ENCODE data around the gene BFSP2.

The BFSP2 gene

DNA sequence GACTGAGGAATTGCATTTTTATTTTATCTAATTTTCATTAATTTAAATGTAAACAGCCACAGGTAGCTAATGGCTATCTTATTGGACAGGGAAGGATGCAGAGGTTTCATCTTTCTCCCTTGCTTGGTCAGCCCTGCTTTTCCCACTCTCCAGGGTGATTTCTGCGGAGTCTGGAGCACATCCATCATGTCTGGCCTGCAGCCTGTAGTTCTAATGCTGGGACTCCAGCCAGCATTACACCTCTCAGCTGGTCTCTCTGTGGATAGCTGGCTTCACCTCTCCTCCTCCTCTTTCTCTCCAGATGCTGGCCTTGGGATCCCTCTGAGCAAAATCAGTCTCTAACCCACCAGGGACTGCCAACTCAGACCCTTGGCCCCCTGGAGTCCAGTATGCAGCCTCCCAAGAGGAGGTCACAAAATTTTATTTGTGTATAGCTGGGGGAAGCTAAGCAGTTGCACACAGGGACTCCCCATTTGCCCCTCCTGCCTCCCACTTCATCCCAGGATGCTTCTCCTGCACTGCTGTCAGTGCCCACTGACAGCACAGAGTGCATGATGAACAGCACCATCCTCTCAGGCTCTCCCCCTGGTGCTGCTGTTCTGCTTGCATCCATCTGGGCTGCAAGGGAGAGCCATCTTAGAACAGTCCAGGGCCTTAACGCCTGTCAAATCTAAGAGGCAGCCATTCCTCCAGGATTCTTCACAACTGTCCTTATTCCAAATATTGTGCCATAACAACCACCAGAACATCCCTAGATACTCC, 1.7 kb downstream of the BFSP2 start:
- no peak overlapping the region for H2BK5ac ChIP-seq (ENCODE audit: low read length)
- no peak overlapping the region for H2AFZ ChIP-seq (ENCODE audit: low read length)
- no peak overlapping the region for H3K4me2 ChIP-seq (ENCODE audit: insufficient read depth, low read length, poor library complexity, severe bottlenecking)
- peak overlapping the region; percentile 47 for H2BK120ac ChIP-seq (ENCODE audit: low read depth, low read length)
- no peak overlapping the region for H3K14ac ChIP-seq (ENCODE audit: low read length)
- DNase-seq (ENCODE audit: low spot score): no peak
- no peak overlapping the region for H3K9ac ChIP-seq (ENCODE audit: low read depth, low read length, poor library complexity)
- H2BK12ac ChIP-seq (ENCODE audit: low read length): peak overlapping the region; percentile 47
- peak overlapping the region; percentile 89 for H3K18ac ChIP-seq (ENCODE audit: low read length)
- H3K9me3 ChIP-seq (replicated peaks in 1 of 2; ENCODE audit: control insufficient read depth in 2 of 2, insufficient read depth in 1 of 2, low read depth in 1 of 2, low read length in 2 of 2): no peaks in the 10 kb centered on the region
- no peak overlapping the region for H3K23ac ChIP-seq (ENCODE audit: low read depth, low read length, poor library complexity)
- no peak overlapping the region for H3K4ac ChIP-seq (ENCODE audit: low read length)
- H4K91ac ChIP-seq (ENCODE audit: low read depth, low read length, poor library complexity): no peak overlapping the region
- no CpG with 5 or more reads among the region's 2 CpGs for WGBS, 2 donors (ENCODE audit: extremely low coverage in 2 of 2, insufficient read length in 2 of 2, insufficient replicate concordance in 1 of 2)
- H3K36me3 ChIP-seq (replicated peaks in 1 of 2; ENCODE audit: control insufficient read depth in 2 of 2, insufficient read depth in 2 of 2, low read length in 2 of 2): no peaks in the 10 kb centered on the region
- peak overlapping the region; percentile 31 for H2BK15ac ChIP-seq (ENCODE audit: low read length)
- H3K27me3 ChIP-seq (ENCODE audit: control insufficient read depth in 3 of 3, insufficient read depth in 3 of 3, low read depth in 1 of 3, low read length in 3 of 3): no peaks in the 10 kb centered on the region
- no peaks in the 10 kb centered on the region for H3K79me1 ChIP-seq (ENCODE audit: low read depth, low read length)
- no peak overlapping the region for H3K4me3 ChIP-seq (ENCODE audit: low read length in 2 of 2)
- peaks cover 5 to 19% of the 10 kb centered on the region in 2 donors for H3K4me1 ChIP-seq (ENCODE audit: control insufficient read depth in 2 of 2, insufficient read depth in 1 of 2, low read depth in 1 of 2, low read length in 2 of 2)
- H2AK5ac ChIP-seq (ENCODE audit: low read depth, low read length): no peak overlapping the region
- no peak overlapping the region for H4K8ac ChIP-seq (ENCODE audit: low read depth, low read length)
- no peak overlapping the region for H3K27ac ChIP-seq (replicated peaks; ENCODE audit: low read length)

DNA sequence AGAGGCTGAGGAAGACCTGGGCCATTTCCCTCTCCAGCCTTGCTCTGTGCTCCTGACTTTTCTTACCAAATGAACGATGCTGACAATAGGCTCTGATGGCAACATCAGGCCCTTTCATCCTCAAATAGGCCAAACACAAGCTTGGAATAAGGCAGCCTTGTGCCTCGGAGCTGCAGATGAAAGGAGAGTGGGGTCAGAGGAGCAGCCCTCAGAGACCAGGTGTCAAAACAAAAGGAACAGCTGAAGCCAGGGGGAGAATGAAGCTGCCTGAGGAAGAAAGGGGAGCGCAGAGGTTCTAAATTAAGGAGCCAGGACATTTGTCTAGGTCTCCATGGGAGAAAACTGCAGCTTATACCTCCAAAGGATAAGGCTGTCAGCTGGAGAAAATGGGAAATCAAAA, 5.1 kb downstream of the BFSP2 start:
- Histone ChIP-seq H2BK12ac (ENCODE audit: low read length) (no peak overlapping the region), H3K4me2 (ENCODE audit: insufficient read depth, low read length, poor library complexity, severe bottlenecking) (no peak overlapping the region), H3K4me1 (ENCODE audit: control insufficient read depth in 2 of 2, insufficient read depth in 1 of 2, low read depth in 1 of 2, low read length in 2 of 2) (peaks cover 5 to 19% of the 10 kb centered on the region in 2 donors), H3K4me3 (ENCODE audit: low read length in 2 of 2) (no peak overlapping the region), H4K8ac (ENCODE audit: low read depth, low read length) (no peak overlapping the region), H4K91ac (ENCODE audit: low read depth, low read length, poor library complexity) (no peak overlapping the region), H3K14ac (ENCODE audit: low read length) (no peak overlapping the region), H3K27ac (replicated peaks; ENCODE audit: low read length) (peak overlapping the region; percentile 92), H2BK15ac (ENCODE audit: low read length) (no peak overlapping the region), H3K9me3 (replicated peaks in 1 of 2; ENCODE audit: control insufficient read depth in 2 of 2, insufficient read depth in 1 of 2, low read depth in 1 of 2, low read length in 2 of 2) (no peaks in the 10 kb centered on the region), H3K4ac (ENCODE audit: low read length) (no peak overlapping the region), H3K9ac (ENCODE audit: low read depth, low read length, poor library complexity) (no peak overlapping the region), H2BK120ac (ENCODE audit: low read depth, low read length) (no peak overlapping the region), H2AK5ac (ENCODE audit: low read depth, low read length) (no peak overlapping the region), H2AFZ (ENCODE audit: low read length) (no peak overlapping the region), H3K27me3 (ENCODE audit: control insufficient read depth in 3 of 3, insufficient read depth in 3 of 3, low read depth in 1 of 3, low read length in 3 of 3) (no peaks in the 10 kb centered on the region), H2BK5ac (ENCODE audit: low read length) (no peak overlapping the region), H3K18ac (ENCODE audit: low read length) (no peak overlapping the region), H3K23ac (ENCODE audit: low read depth, low read length, poor library complexity) (no peak overlapping the region), H3K36me3 (replicated peaks in 1 of 2; ENCODE audit: control insufficient read depth in 2 of 2, insufficient read depth in 2 of 2, low read length in 2 of 2) (no peaks in the 10 kb centered on the region), H3K79me1 (ENCODE audit: low read depth, low read length) (no peaks in the 10 kb centered on the region)
- WGBS, 2 donors (ENCODE audit: extremely low coverage in 2 of 2, insufficient read length in 2 of 2, insufficient replicate concordance in 1 of 2): no CpG with 5 or more reads among the region's 3 CpGs
- DNase-seq (ENCODE audit: low spot score): peak; percentile 78

DNA sequence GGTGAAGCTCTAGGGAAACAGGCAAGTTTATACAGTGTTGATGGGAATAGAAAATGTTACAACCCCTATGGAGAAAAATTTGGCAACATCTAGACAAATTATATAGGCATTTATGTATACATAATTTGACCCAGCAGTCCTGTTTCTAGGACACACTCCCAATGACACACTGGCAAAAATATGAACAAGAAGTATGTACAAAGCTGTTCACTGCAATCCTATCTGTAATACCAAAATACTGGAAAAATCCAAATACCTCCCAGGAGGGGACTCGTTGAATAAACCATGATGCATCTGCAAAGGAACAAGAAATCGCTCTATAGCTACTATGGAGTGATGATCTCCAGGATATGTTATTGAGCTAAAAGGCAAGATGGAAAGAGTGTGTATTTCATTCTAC, 8.5 kb downstream of the BFSP2 start:
- Histone ChIP-seq H3K4me2 (ENCODE audit: insufficient read depth, low read length, poor library complexity, severe bottlenecking) (no peak overlapping the region), H3K27ac (replicated peaks; ENCODE audit: low read length) (no peak overlapping the region)

DNA sequence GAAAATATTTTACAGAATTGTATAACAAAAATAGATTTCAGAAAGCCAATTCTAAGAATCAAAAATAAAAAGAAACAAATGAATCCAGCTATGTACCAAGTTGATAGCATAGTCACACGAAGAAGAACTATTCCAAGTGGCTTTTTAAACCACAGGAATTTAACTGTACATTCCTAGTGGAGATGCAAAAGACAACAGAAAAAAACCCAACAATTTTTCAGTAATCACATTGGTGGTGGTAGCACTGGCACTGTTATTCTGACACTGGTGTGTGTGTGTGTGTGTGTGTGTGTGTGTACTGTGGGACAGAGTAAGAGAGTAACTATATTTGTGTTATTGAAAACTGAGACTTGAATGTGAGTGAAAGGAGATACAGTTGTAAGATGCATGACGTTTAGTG, 9.1 kb downstream of the BFSP2 start:
- Histone ChIP-seq H2AFZ (ENCODE audit: low read length) (no peak overlapping the region), H3K4me2 (ENCODE audit: insufficient read depth, low read length, poor library complexity, severe bottlenecking) (no peak overlapping the region), H2BK120ac (ENCODE audit: low read depth, low read length) (no peak overlapping the region), H3K18ac (ENCODE audit: low read length) (no peak overlapping the region), H2BK15ac (ENCODE audit: low read length) (no peak overlapping the region), H3K9me3 (replicated peaks in 1 of 2; ENCODE audit: control insufficient read depth in 2 of 2, insufficient read depth in 1 of 2, low read depth in 1 of 2, low read length in 2 of 2) (no peaks in the 10 kb centered on the region), H3K36me3 (replicated peaks in 1 of 2; ENCODE audit: control insufficient read depth in 2 of 2, insufficient read depth in 2 of 2, low read length in 2 of 2) (no peaks in the 10 kb centered on the region), H3K4me3 (ENCODE audit: low read length in 2 of 2) (no peak overlapping the region), H3K4ac (ENCODE audit: low read length) (no peak overlapping the region), H2BK5ac (ENCODE audit: low read length) (no peak overlapping the region), H3K79me1 (ENCODE audit: low read depth, low read length) (no peaks in the 10 kb centered on the region), H3K4me1 (ENCODE audit: control insufficient read depth in 2 of 2, insufficient read depth in 1 of 2, low read depth in 1 of 2, low read length in 2 of 2) (peaks cover 5 to 12% of the 10 kb centered on the region in 2 donors), H4K91ac (ENCODE audit: low read depth, low read length, poor library complexity) (no peak overlapping the region), H2BK12ac (ENCODE audit: low read length) (no peak overlapping the region), H2AK5ac (ENCODE audit: low read depth, low read length) (no peak overlapping the region), H3K9ac (ENCODE audit: low read depth, low read length, poor library complexity) (no peak overlapping the region), H3K27ac (replicated peaks; ENCODE audit: low read length) (no peak overlapping the region), H3K14ac (ENCODE audit: low read length) (no peak overlapping the region), H3K27me3 (ENCODE audit: control insufficient read depth in 3 of 3, insufficient read depth in 3 of 3, low read depth in 1 of 3, low read length in 3 of 3) (no peaks in the 10 kb centered on the region), H4K8ac (ENCODE audit: low read depth, low read length) (no peak overlapping the region), H3K23ac (ENCODE audit: low read depth, low read length, poor library complexity) (no peak overlapping the region)
- WGBS, 2 donors (ENCODE audit: extremely low coverage in 2 of 2, insufficient read length in 2 of 2, insufficient replicate concordance in 1 of 2): no CpG with 5 or more reads among the region's 2 CpGs
- DNase-seq (ENCODE audit: low spot score): no peak

More for the DNA sequence above, 8.5 kb downstream of the BFSP2 start:
- Histone ChIP-seq H3K36me3 (replicated peaks in 1 of 2; ENCODE audit: control insufficient read depth in 2 of 2, insufficient read depth in 2 of 2, low read length in 2 of 2) (no peaks in the 10 kb centered on the region), H3K14ac (ENCODE audit: low read length) (no peak overlapping the region), H2BK5ac (ENCODE audit: low read length) (no peak overlapping the region), H3K23ac (ENCODE audit: low read depth, low read length, poor library complexity) (no peak overlapping the region), H4K91ac (ENCODE audit: low read depth, low read length, poor library complexity) (no peak overlapping the region), H2AFZ (ENCODE audit: low read length) (no peak overlapping the region), H3K9me3 (replicated peaks in 1 of 2; ENCODE audit: control insufficient read depth in 2 of 2, insufficient read depth in 1 of 2, low read depth in 1 of 2, low read length in 2 of 2) (no peaks in the 10 kb centered on the region), H3K4me1 (ENCODE audit: control insufficient read depth in 2 of 2, insufficient read depth in 1 of 2, low read depth in 1 of 2, low read length in 2 of 2) (peaks cover 5 to 16% of the 10 kb centered on the region in 2 donors), H3K4me3 (ENCODE audit: low read length in 2 of 2) (no peak overlapping the region), H3K18ac (ENCODE audit: low read length) (no peak overlapping the region), H3K27me3 (ENCODE audit: control insufficient read depth in 3 of 3, insufficient read depth in 3 of 3, low read depth in 1 of 3, low read length in 3 of 3) (no peaks in the 10 kb centered on the region), H3K79me1 (ENCODE audit: low read depth, low read length) (no peaks in the 10 kb centered on the region), H2BK12ac (ENCODE audit: low read length) (no peak overlapping the region), H2BK120ac (ENCODE audit: low read depth, low read length) (no peak overlapping the region), H2AK5ac (ENCODE audit: low read depth, low read length) (no peak overlapping the region), H2BK15ac (ENCODE audit: low read length) (no peak overlapping the region), H3K9ac (ENCODE audit: low read depth, low read length, poor library complexity) (no peak overlapping the region), H3K4ac (ENCODE audit: low read length) (no peak overlapping the region), H4K8ac (ENCODE audit: low read depth, low read length) (no peak overlapping the region)
- no CpG with 5 or more reads among the region's 2 CpGs for WGBS, 2 donors (ENCODE audit: extremely low coverage in 2 of 2, insufficient read length in 2 of 2, insufficient replicate concordance in 1 of 2)
- no peak for DNase-seq (ENCODE audit: low spot score)

Data from neuronal stem cell (in vitro differentiated cells).